ENCODE data around the gene GRK4. TPM values are rescaled to one million over a fixed set of nuclear protein-coding genes. Genes with fewer than 3 reads are reported as not detected.

The GRK4 gene
- polyA plus RNA-seq, 10 donors: 8.0 to 12.3 (median 9.7) TPM

- DNase-seq: no peak
Observed at GRCh38 chr4:3011456-3012220, 48.3 kb downstream of the GRK4 start.

- DNase-seq: no peak
Observed at GRCh38 chr4:3013323-3013722, 50.0 kb downstream of the GRK4 start.

GRCh38 chr4:3013839-3014350 lies 50.5 kb downstream of the GRK4 start:
- DNase-seq: no peak

GRCh38 chr4:3016961-3017360 lies 53.6 kb downstream of the GRK4 start:
- no peak for DNase-seq

GRCh38 chr4:3017504-3017903 lies 54.1 kb downstream of the GRK4 start:
- DNase-seq: no peak

GRCh38 chr4:3019145-3019846 lies 55.9 kb downstream of the GRK4 start:
- DNase-seq: no peak

GRCh38 chr4:3021127-3021526 lies 57.8 kb downstream of the GRK4 start:
- no peak for DNase-seq

GRCh38 chr4:3021627-3022026 lies 58.3 kb downstream of the GRK4 start:
- no peak for DNase-seq

GRCh38 chr4:3022112-3022511 lies 58.7 kb downstream of the GRK4 start:
- no peak for DNase-seq

- DNase-seq: no peak
Observed at GRCh38 chr4:3022651-3023050, 59.3 kb downstream of the GRK4 start.

GRCh38 chr4:3025881-3026280 lies 62.5 kb downstream of the GRK4 start:
- DNase-seq: no peak

- DNase-seq: no peak
Observed at GRCh38 chr4:3026540-3026939, 63.2 kb downstream of the GRK4 start.

GRCh38 chr4:3029464-3029863 lies 66.1 kb downstream of the GRK4 start:
- DNase-seq: no peak

- no peak for DNase-seq
Observed at GRCh38 chr4:3030566-3031356, 67.4 kb downstream of the GRK4 start.

GRCh38 chr4:3031357-3032082 lies 68.1 kb downstream of the GRK4 start:
- peak in 1 of 3 donors; percentile 18 for DNase-seq

- DNase-seq: no peak
Observed at GRCh38 chr4:3034231-3034630, 70.9 kb downstream of the GRK4 start.

- no peak for DNase-seq
Observed at GRCh38 chr4:3035249-3035648, 71.9 kb downstream of the GRK4 start.

- no peak for DNase-seq
Observed at GRCh38 chr4:3035674-3036073, 72.3 kb downstream of the GRK4 start.

GRCh38 chr4:3036131-3036952 lies 73.0 kb downstream of the GRK4 start:
- DNase-seq: no peak

- peak; percentile 52 to 60 (median 57) for DNase-seq
Observed at GRCh38 chr4:3037957-3038461, 74.6 kb downstream of the GRK4 start.
